Kidney tubule cell (primary cell): Measurements from ENCODE around the gene TM7SF3.

Source experiments
- DNase-seq: peaks from one replicate; pipeline ENCODE4 v3.0.0-alpha.2; 2018; ENCODE audit warnings: low spot score

Gene TM7SF3

DNA sequence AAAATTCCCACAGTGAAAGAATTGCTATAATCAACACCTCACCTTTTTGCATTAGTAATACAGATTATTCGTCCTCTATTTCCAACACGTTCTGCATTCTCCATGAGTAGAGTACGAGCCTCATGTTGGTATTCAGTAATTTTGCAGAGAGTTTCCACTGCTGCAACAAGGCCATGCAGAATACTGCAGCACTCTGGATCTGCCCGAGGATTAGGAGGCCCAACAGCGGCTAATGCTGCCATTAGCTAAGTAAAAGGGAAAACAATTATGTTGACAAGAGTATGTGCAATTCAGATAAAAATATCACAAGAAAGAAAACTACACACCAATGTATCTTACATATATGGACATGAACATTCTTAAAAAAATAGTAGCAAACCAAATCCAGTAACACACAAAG lies 85.5 kb downstream of the TM7SF3 start:
- DNase-seq, result no peak
